GM12864 (cell line): ENCODE results near the gene CYB5A.

Experiments
- DNase-seq: peaks from one replicate; pipeline ENCODE4 v3.0.0-alpha.2; 2011; ENCODE audit warnings: low read depth
- H3K4me3 ChIP-seq: 2 replicates; pipeline ENCODE4 v1.5.1; 2011; ENCODE audit warnings: mild to moderate bottlenecking, low read depth, low read length, control low read depth
- CTCF ChIP-seq: IDR thresholded peaks from 2 replicates; pipeline ENCODE4 v1.5.1; 2011; ENCODE audit warnings: low read depth, mild to moderate bottlenecking, moderate library complexity, low read length, control low read depth, inconsistent platforms; ENCODE audit errors: missing control alignments

Gene CYB5A

DNA sequence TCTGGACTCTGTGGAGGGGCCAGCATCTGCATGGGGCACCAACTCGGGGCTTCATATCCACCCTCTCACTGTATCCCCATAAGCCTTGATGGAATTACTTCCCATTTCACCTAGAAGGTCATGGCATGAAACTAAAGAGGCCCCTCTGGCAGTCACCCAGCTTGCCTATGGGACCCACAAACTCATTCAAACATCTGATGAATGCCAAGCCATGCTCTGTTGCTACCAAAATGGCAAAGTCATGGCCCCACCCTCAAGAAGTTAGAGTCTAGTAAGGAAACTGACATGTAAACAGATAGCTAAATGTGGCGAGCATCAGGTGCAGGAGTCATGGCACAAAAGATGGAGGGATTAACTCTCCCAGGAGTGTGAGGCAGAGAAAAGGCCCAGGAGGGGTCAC lies 14.5 kb downstream of the CYB5A start:
- no peak overlapping the region for H3K4me3 ChIP-seq
- no peak for TF ChIP-seq CTCF
- DNase-seq, result no peak

GRCh38 chr18:74276609-74277008 lies 15.2 kb downstream of the CYB5A start:
- no peak for TF ChIP-seq CTCF

DNA sequence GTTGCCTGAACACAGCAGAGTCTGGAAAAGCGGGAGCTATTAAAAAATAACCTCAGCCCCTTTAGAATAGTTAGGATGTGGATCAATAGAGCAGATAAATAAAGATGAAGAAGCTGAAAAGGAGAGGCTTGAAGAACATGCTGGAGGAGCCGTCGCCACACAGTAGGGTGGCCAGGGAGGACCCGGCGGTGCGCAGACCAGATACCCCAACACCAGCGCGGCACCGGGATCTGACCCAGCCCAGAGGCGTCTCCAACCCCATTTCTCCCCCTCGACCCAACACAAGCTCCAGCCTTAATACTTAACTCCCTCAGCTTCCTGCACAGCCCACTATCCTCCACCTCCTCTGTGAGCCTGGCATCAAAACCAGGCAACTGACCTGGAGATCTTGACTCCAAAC lies 16.0 kb downstream of the CYB5A start:
- no peak for TF ChIP-seq CTCF
- no peak for DNase-seq

More at GRCh38 chr18:74276609-74277008, 15.2 kb downstream of the CYB5A start:
- no peak for DNase-seq
- no peak overlapping the region for H3K4me3 ChIP-seq

DNA sequence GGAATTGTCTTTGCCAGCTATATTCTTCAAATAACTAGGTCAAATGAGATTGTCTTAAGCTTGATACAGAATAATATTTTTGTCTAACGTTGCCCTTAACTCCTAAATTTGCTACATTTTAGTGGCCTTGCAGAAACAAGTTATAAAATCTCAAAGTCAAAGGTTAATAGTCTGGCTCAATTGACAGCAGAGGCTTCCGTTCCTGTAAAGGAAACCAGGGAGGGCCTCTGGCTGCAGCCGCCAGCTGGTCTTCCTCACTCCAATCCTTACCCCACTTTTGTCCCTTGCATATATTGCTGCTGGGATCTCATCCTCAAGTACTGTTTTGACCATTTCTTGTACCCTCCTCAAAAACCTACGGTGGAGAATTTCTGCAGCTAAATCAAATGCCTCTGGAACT lies 17.1 kb downstream of the CYB5A start:
- no peak overlapping the region for H3K4me3 ChIP-seq
- TF ChIP-seq CTCF, result no peak
- no peak for DNase-seq

More for the DNA sequence above, 16.0 kb downstream of the CYB5A start:
- no peak overlapping the region for H3K4me3 ChIP-seq

DNA sequence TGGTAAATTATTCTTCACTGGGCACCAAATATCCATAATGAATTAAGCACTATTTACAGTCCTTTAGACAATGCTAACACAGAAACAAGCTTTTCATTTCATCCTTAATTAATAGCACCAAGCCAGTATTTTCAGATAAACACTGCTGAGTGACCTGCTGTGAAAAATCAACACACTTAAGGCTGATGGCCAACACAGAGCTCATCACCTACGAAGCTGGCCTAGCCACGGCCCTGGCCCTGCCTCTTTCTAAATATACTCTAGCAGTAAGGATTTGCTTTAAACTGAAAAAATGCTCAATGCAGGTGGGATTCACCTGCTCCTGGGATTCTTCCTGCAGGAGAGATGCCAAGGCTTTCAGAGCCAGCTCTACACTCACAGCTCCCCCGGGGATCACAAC lies 18.4 kb downstream of the CYB5A start:
- no peak for TF ChIP-seq CTCF
- no peak for DNase-seq
- H3K4me3 ChIP-seq, result no peak overlapping the region

- no peak overlapping the region for H3K4me3 ChIP-seq
- no peak for DNase-seq
- no peak for TF ChIP-seq CTCF
These were observed 20.1 kb downstream of the CYB5A start for GRCh38 chr18:74271635-74272034.

DNA sequence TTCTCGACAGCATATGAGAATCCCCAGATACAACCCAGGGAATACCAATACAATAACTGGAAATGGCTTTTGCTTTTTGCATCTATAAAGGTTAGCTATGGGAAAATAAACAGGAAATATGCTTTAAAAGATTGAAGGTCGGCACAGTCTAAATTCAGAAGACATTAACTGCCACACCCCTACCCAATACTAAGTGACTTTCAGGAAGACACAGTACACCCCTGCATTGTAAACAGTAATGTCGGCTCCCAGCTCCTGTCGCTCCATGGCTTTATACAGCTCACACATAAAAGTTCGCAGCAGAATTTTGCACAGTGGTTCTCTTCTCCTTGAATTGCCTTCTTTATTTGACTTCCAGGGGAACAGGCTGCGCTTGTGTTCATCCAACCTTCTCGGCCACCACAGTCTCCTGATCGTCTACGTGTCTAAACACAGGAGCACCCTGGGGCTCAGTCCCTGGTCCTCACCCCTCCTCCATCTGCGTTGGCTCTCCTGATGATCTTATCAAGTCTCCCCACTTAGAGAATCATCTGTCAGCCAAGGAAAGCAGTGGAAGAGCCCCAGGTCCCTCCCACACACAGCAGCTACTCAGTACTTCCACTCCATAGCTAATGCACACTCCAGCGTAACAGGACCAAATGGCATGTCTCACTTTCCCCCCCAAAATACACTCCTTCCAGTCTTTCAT lies 22.7 kb downstream of the CYB5A start:
- no peak for TF ChIP-seq CTCF
- H3K4me3 ChIP-seq, result no peak overlapping the region
- no peak for DNase-seq
